NCI-H1048 (cell line): ENCODE measurements around the gene MINDY3.
"Not testable (repeated sequence)": the region's sequence is repeated elsewhere in the genome, so short reads cannot be mapped to it uniquely, and the experiment has no call there.

Experiments
- DNase-seq: peaks from one replicate; lab custom pipeline; 2025; lab: John Stamatoyannopoulos, UW

MINDY3 gene

DNA sequence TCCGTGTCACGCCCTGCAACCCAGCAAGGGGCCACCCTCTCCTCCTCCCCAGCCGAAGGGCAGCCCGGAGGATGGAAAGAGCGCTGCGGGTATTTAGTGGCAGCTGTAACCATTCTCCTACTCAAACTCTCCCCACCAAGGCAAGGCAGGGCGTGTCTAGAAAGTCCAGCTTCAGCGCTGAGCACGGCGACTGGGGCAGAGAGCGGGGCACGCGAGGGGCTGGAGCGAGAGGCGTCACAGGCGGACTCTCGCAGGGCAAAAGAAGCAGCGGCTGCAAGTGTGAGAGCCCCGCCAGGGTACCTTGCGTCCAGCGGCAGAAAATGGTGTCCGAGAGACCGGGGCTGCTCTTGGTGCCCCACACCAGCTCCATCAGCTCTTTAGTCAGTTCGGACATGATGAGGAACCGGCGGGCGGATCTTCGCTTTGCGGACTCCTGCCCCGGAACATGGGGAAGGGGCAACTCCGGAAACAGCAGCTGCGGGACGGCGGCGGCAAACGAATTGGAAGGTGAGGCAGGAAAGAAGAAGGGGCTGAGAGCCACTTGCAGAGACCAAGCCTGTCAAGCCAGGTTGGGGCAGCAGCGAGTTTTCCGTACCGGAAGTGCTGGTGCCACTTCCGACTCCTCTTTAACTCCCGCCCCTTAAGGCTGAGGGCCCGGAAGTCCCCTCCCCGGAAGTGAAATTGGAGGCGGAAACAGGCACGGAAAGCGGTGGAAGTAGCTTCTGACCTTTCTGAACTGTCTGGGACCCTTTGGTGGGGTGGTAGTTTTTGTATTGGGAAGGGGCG is at the start of gene MINDY3:
TSS of gene MINDY3 (minus strand) at position 602 of the 786 bp plus-strand sequence. CDS start at position 394, 208 bp downstream.
- DNase-seq: peak; percentile 43

DNA sequence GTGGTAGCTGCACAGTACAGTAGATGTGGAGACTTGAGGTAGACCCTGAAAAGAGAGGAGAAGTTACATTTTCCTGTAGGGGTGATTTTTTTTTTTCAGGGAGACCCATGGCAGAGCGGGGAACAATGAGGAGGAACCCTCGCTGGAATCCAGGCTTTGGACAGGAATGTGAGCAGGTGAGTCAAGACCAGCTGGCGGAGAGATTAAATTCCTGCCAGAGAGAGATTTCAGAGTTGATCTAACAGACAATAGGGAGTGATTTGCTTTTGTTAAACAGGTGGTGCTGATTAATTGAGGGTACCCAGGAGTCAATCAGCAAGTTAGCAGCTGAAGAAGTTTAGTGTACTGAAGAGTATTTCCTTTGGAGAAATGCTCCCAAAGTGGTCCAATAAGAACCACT is 41.6 kb upstream of the MINDY3 start:
- no peak for DNase-seq

DNA sequence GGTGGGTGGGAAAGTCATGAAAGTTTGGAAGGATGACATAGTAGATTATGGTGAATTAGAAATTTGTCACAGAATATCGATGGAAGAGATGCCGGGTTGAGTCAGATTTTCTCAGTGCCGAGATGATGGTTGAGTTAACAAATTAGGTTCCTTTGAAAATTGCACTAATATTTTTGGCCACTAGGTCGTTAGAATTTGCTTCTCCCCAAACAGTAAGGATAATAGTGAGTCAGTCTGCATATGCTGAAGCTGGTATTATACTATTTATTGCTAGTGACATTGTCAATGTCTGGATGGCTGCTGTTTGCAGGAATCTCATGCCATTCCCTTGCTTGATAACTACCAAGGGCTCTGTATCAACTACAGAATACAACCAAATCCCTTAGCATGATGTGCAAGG is 37.7 kb upstream of the MINDY3 start:
- no peak for DNase-seq

DNA sequence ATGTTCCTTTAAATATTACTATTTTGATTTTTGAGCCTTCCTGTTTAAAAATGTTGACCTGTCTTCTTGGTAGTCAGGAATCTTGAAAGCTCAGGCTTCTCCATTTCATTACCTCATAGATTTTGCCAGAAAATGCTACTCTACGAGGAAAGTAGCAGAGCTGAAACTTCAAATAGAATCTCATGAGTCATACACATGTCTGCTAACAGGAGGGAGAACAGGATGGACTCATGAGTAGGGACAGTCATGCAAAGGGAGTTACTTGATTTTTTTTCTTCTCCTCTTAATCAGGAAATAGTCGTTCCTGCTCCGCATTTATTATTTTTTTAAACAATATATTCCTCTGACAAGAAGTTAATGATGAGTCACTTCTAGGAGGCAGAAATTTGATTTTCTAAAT is 37.0 kb upstream of the MINDY3 start:
- no peak for DNase-seq

DNA sequence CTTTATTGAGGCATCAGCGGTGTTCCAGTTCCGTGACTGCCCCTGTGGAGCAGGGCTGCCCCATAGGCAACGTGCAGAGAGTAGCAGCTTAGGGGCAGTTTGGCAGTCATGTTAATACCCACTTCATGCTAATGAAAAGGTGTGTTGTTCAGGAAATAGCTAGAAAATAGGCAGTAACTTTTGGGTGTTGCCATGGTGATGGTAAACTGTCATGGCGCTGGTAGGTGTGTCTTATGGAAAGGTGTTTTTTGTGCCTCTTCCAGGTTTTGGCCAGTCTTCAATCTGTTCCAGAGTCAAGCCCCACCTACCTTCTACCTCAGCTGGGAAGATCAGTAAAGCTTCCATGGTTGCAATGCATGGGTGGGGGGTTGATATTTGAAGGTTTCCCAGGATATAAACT is 36.3 kb upstream of the MINDY3 start:
- no peak for DNase-seq

DNA sequence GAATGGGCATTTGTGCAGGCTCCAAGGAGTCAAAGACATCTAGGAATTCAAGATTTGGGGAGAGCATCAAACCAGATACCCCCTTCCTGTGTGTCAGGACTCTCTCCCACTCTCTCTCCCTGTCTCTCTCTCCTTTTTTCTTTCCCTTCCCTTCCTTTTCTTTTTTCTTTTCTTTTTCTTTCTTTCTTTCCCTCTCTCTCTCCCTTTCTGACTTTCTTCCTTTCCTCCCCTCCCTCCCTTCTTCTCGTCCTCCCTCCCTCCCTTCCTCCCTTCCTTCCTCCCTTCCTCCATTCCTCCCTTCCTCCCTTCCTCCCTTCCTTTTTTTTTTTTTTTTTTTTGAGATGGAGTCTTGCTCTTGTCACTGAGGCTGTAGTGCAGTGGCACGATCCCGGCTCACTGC is 24.1 kb upstream of the MINDY3 start:
- DNase-seq: no peak

DNA sequence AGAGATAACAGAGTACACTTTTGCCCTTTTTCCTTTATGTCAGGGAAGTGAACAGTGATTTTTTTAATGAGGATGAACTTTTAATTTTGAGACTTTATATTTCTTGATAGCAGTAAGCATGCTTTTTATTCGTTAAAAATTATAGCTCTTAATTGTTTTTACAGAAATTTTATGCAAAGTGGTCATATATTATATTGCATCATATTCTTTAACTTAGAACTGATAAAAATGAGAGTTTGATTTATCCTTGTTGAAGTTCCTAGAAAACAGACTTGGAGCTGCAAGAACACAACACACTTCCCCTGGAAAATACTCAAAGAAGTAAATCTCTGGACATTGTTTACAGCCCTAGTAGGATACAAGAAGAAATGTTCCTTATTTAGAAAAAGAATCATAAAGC is 21.2 kb upstream of the MINDY3 start:
- DNase-seq: no peak

DNA sequence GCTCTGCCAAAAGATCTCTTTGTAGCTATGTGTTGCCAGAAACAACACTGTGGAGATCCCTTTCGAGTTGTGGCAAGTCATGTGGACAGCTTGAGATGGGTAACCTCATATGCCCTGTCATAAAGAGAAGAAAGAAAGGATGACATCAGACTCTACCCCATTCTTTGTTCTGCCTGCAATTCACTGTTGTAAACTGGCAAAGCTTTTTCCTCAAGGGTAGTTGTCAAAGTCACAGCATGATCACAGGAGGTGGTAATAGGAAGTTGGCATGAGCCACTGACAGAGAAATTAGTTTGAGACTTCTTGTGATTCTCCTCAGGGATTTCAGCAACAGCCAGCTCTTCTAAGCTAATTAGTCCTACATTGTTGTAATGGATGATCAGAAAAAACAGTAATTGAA is 19.4 kb upstream of the MINDY3 start:
- no peak for DNase-seq

DNA sequence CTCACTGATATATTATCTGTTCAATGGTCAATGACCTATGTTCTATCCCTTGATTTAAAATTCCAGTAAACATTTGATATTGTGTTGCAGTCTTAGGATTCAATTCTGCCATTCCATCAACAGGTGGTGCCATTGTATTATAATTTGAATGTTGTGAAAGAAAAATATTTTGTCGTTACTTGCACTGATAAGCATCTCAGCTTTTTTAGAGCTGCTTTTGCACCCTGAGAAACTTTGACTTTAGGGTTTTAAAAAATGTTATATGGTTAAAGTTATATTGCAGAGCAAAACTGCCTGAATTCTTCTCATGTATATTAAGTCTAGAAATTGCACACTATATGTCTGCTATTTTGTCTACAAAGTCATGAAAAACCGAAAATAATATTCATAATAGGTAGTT is 18.8 kb upstream of the MINDY3 start:
- peak; percentile 4 for DNase-seq

DNA sequence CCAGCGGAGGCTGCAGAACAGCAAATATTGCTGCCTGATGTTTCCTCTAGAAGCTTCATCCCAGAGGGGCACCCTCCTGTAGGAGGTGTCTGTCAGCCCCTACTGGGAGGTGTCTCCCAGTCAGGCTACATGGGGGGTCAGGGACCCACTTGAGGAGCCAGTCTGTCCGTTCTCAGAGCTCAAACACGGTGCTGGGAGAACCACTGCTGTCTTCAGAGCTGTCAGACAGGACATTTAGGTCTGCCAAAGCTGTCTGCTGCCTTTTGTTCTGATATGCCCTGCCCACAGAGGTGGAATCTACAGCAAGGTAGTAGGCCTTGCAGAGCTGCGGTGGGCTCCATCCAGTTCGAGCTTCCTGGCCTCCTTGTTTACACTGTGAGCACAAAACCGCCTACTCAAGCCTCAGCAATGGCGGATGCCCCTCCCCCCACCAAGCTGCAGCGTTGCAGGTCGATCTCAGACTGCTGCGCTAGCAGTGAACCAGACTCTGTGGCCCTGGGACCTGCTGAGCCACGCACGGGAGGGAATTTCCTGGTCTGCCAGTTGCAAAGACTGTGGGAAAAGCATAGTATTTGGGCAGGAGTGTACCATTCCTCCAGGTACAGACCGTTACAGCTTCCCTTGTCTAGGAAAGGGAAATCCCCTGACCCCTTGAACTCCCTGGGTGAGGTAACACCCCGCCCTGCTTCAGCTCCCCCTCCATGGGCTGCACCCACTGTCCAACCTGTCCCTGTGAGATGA is 17.7 kb upstream of the MINDY3 start:
- no peak for DNase-seq

DNA sequence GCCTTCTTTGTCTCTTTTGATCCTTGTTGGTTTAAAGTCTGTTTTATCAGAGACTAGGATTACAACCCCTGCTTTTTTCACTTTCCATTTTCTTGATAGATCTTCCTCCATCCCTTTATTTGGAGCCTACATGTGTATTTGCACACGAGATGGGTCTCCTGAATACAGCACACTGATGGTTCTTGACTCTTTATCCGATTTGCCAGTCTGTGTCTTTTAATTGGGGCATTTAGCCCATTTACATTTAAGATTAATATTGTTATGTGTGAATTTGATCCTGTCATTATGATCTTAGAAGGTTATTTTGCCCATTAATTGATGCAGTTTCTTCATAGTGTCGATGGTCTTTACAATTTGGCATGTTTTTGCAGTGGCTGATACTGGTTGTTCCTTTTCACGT is 16.0 kb upstream of the MINDY3 start:
- DNase-seq: not testable (repeated sequence)

DNA sequence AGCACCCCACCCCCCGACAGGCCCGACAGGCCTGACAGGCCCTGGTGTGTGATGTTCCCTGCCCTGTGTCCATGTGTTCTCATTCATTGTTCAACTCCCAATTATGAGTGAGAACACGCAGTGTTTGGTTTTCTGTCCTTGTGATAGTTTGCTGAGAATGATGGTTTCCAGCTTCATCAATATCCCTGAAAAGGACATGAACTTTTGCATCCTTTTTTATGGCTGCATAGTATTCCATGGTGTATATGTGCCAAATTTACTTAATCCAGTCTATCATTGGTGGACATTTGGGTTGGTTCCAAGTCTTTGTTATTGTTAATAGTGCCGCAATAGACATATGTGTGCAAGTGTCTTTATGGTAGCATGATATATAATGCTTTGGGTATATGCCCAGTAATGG is 12.3 kb upstream of the MINDY3 start:
- not testable (repeated sequence) for DNase-seq

DNA sequence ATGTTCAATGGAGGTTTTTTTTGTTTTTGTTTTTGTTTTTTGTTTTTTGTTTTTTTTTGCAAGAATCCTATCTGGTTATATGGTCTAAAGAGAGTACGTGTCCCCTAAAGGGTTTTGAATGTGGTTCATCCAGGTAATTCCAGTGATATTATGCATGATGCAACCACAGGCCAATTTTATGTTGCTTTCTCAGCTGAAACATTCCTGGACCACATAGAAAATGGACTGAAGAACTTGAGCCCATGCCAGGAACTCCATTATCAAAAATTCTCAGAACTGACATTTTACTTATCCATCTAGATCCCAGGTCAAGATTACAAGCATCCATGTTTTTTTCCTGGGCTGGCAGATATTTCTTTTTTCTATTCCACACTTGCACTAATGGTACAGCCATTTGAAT is 11.5 kb upstream of the MINDY3 start:
- no peak for DNase-seq

DNA sequence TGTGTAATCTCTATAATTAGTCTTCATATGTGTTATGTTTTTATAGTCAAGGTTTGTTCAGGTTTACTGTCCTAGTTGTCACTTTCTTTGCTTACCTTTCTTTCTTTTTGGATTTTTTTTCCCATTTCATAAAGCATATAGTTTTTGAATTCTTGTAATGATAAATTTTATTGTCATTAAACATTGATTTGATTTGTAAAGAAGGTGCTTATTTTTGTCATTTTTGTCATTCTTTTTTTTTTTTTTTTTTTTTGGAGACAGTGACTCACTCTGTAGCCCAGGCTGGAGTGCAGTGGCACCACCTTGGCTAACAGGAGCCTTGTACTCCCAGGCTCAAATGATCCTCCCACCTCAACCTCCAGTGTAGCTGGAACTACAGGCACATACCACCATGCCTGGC is 9.6 kb upstream of the MINDY3 start:
- no peak for DNase-seq

DNA sequence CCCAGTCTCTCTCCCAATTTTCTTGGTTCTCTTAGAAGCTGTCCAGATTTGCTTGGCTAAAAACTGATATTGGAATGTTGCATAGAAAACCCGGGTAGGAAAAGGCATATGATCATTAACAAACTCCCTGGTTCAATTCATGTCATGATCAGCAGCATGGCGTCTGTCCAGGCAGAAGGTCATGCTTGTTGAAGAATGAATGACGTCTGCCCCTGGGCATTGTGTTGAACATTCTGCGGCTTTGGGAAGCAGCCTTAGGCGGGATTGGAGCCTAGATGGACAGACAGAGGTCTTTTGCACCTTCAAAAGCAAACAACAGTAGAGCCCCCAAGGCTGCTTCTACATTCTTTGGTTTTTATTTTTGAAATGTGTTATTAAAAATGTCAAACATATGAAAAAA is 7.7 kb upstream of the MINDY3 start:
- no peak for DNase-seq

DNA sequence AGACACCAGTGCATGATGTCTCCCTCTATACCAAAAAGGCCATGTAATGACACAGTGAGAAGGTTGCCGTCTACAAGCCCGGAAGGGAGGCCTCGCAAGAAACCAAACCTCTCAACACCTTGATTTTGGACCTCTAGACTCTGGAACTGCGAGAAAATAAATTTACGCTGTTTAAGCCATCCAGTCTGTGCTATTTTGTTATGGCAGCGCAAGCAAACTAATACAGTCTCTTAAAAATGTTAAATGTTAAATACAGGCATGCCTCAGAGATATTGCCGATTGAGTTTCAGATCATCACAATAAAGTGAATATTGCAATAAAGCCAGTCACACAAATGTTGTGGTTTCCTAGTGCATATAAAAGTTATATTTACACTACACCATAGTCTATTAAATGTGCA is 5.0 kb upstream of the MINDY3 start:
- no peak for DNase-seq

DNA sequence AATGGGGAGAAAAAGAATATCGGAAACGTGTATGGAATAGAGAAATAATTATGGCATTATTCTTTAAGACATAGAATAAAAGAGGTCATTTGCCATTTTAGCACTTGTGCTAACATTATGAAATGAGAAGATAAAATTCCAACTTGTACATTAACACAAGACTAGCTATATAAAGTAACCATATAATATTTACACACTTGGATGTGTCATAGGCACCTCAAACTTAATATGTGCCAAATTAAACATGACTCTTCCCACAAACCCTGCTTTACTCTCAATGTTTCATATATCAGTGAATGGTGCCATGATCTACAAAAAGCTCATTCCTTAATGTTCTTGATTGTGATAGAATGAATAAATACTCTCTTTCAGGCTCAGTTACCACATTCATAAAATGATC is 4.1 kb upstream of the MINDY3 start:
- DNase-seq: no peak

DNA sequence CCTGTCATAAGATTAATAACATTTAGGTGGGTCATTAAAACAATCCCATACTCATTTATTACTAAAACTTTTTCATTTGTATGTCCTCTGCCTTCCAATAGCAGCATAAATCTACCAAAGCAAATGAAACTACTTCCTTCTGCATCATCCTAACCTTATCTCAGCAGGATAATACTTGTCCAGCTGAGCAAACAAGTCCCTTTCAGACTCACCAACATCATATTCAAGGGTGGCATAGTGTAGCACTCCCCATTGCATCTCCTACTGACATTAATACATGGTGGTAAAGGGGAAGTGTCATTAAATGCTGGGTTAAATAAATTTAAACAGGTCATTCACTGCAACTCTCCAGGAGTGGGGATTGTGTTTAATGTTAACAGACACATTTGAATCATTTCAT is 3.4 kb upstream of the MINDY3 start:
- DNase-seq: no peak

DNA sequence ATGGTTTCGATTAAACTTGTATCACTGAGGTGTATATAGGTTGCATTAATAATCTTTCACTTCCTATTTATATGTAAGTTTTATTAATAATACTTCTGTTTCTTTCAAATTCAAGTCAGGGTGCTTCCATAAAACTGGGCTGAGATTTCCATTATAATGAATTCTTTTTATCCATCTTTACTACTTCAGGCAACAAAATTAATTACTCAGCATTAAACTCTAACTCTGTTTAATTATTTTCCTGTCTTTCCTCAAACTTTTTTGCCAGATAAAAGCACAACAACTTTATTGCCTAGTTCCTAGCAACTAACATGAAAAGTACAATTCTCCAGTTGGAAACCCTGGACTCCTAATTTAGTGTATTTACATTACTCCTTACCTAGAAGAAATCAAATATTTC is 3.0 kb upstream of the MINDY3 start:
- no peak for DNase-seq

DNA sequence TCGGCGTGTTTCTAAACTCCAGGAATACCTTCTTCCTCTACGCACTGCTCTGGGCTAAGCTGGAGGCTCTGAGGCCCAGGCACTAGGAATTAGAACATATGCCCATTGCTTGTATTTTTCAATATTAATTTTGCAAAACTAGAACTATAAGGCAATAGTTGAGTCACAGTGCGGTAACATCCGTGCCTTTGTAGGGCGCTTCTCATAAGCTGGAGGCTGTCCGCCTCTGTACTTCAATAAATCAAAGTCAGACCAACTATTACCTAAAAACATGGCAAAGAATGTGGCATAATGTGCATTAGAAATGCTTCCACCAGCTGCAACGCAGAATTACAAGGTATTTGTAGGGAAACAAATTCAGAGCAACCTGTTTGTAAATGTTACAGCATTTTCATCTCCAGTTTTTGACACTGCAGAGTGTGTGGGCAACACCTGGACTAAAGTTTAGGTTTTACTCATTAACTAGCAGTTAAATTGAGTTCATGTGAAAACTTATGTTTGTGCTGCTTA is 440 bp upstream of the MINDY3 start:
- no peak for DNase-seq

DNA sequence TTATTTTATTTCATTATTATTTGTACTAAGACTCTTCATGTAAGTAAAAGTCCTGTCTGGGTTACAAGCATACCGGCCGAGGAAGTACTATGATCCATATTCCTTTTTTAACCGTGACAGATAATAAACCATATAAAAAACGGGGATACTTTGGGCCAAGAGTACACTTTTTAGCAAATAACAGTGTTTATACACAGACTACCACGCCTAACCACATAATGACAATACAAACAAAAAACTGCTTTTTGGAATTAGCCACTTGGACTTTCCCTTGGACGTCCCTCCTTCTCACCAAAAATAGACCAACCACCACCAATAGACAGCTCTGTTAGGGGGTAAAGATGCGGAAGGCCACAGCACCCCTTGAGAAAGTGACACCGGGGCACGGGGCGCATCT is 800 bp downstream of the MINDY3 start:
- DNase-seq: no peak

DNA sequence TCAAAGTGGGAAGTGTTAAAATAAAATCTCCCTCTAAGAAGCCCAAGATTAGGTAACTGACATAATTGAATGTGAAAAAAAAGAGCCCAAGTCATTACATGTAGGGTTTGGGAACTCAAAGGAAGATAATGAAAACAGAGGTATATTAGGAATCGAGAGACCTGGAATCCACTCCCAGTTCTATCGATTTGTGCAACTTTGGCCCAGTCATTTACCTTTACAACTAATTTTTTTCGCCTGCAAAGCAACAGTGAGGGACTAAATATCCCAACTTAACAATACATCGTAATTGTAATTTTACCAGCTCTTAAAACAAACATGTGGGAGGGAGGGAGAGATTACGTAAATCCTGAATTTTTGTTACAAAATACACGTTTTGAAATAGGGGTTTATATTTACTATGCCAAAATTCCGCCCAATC is 1.4 kb downstream of the MINDY3 start:
- DNase-seq: no peak

DNA sequence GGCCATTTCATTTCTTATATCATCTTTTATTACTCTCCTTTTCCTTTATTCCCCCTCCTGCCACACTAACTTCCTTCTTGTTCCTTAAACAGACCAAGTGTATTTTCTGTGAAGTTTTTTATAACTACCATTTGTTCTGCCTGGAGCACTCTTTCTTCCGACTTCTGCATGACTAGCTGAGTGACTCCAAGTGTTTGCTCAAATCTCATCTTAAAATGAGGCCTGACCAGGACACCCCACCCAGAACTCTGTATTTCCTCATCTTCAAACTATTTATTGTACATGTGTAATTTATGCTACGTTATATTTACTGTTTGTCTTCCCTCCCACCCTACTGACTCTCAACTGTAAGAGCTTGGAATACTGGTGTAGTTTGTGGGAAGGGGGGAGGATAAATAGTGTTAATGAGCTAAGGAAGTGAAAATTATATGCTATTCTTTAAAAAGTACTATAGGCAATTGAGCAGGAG is 3.2 kb downstream of the MINDY3 start:
- DNase-seq: no peak
